ENCODE data around the gene POLR3E.

The POLR3E gene

GRCh38 chr16:22369221-22369811 is 72.1 kb downstream of the POLR3E start:
- DNase-seq = peak; percentile 58

- peak; percentile 79 for DNase-seq
Observed at GRCh38 chr16:22370038-22370820, 73.0 kb downstream of the POLR3E start.

GRCh38 chr16:22372882-22373661 is 75.9 kb downstream of the POLR3E start:
- no peak for DNase-seq

- no peak for DNase-seq
Observed at GRCh38 chr16:22373662-22374310, 76.6 kb downstream of the POLR3E start.

GRCh38 chr16:22374311-22375116 is 77.3 kb downstream of the POLR3E start, which contains the start of gene CDR2:
TSS of gene CDR2 (minus strand) at chr16:22374619. CDS start at chr16:22374309, 310 bp downstream.
- DNase-seq = peak; percentile 98

GRCh38 chr16:22375117-22375962 is 78.1 kb downstream of the POLR3E start:
- DNase-seq = no peak

- DNase-seq = no peak
Observed at GRCh38 chr16:22375963-22376640, 78.9 kb downstream of the POLR3E start.

- DNase-seq = no peak
Observed at GRCh38 chr16:22379656-22380055, 82.4 kb downstream of the POLR3E start.

GRCh38 chr16:22380529-22380928 is 83.3 kb downstream of the POLR3E start:
- no peak for DNase-seq

- DNase-seq = no peak
Observed at GRCh38 chr16:22381392-22381791, 84.2 kb downstream of the POLR3E start.

- DNase-seq = no peak
Observed at GRCh38 chr16:22383827-22384226, 86.6 kb downstream of the POLR3E start.

Measured in fibroblast of skin of right biceps (primary cell).